Measurements from ENCODE around the gene DACT2. TPM values are rescaled to one million over a fixed set of nuclear protein-coding genes. Genes with fewer than 3 reads are reported as not detected.
A peak's percentile ranks its signal among the peaks of the same experiment; 100 is the strongest.

DACT2 gene
- total RNA-seq, 2 donors from 2014 or later = 16.6 to 39.9 TPM

- H3K36me3 ChIP-seq (ENCODE audit: control insufficient read depth, insufficient read depth, low read length) = no peaks in the 10 kb centered on the region
- DNase-seq = no peak
- H3K9ac ChIP-seq (ENCODE audit: extremely low read depth, low read length, poor library complexity, severe bottlenecking) = no peak overlapping the region
- no peak overlapping the region for H3K27ac ChIP-seq (ENCODE audit: low read depth, low read length)
- Mint-ChIP-seq H3K4me1 (no peaks in the 10 kb centered on the region), H3K4me3 (no peak overlapping the region), H3K27me3 (ENCODE audit: insufficient read depth) (peaks cover 33% of the 10 kb centered on the region), H3K27ac (no peak overlapping the region), H3K9me3 (no peaks in the 10 kb centered on the region), H3K36me3 (ENCODE audit: low read depth) (no peaks in the 10 kb centered on the region)
- H3K4me3 ChIP-seq (ENCODE audit: low read length) = no peak overlapping the region
- no peaks in the 10 kb centered on the region for H3K27me3 ChIP-seq (ENCODE audit: control insufficient read depth, insufficient read depth, low read length, poor library complexity, severe bottlenecking)
- H3K4me1 ChIP-seq (ENCODE audit: control insufficient read depth, insufficient read depth, low read length) = no peaks in the 10 kb centered on the region
- no peaks in the 10 kb centered on the region for H3K9me3 ChIP-seq (ENCODE audit: control insufficient read depth, low read length)
- TF ChIP-seq, protein P1, sequence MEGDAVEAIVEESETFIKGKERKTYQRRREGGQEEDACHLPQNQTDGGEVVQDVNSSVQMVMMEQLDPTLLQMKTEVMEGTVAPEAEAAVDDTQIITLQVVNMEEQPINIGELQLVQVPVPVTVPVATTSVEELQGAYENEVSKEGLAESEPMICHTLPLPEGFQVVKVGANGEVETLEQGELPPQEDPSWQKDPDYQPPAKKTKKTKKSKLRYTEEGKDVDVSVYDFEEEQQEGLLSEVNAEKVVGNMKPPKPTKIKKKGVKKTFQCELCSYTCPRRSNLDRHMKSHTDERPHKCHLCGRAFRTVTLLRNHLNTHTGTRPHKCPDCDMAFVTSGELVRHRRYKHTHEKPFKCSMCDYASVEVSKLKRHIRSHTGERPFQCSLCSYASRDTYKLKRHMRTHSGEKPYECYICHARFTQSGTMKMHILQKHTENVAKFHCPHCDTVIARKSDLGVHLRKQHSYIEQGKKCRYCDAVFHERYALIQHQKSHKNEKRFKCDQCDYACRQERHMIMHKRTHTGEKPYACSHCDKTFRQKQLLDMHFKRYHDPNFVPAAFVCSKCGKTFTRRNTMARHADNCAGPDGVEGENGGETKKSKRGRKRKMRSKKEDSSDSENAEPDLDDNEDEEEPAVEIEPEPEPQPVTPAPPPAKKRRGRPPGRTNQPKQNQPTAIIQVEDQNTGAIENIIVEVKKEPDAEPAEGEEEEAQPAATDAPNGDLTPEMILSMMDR (conservative IDR thresholded peaks at IDR 0.05) = no peak
- 88 to 89% methylated on average over 1 to 6 of the region's 6 CpGs for WGBS, 2 experiments (ENCODE audit: insufficient coverage in 1 of 2, insufficient read length in 1 of 2)
These were observed 35.4 kb downstream of the DACT2 start for GRCh38 chr6:168284187-168284586.

DNA sequence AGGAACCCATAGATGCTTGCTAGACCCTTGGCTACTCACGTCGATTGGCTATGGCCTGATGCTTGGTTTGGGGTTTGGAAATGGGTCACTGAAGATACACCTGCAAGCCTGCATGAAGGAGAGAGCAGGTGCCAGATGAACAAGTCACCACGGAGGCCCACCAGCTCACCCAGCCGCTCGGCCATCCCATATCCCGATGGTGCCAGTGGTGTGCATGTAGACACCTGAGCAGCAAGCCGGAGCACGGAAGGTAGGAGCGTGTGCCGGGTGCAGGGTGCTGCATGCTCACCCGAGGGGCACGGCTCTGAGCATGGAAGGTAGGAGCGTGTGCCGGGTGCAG lies 35.9 kb downstream of the DACT2 start:
- Histone ChIP-seq H3K36me3 (ENCODE audit: control insufficient read depth, insufficient read depth, low read length) (no peaks in the 10 kb centered on the region), H3K4me3 (ENCODE audit: low read length) (no peak overlapping the region), H3K27me3 (ENCODE audit: control insufficient read depth, insufficient read depth, low read length, poor library complexity, severe bottlenecking) (no peaks in the 10 kb centered on the region), H3K9me3 (ENCODE audit: control insufficient read depth, low read length) (no peaks in the 10 kb centered on the region), H3K4me1 (ENCODE audit: control insufficient read depth, insufficient read depth, low read length) (no peaks in the 10 kb centered on the region), H3K27ac (ENCODE audit: low read depth, low read length) (no peak overlapping the region), H3K9ac (ENCODE audit: extremely low read depth, low read length, poor library complexity, severe bottlenecking) (no peak overlapping the region)
- Mint-ChIP-seq H3K4me1 (no peaks in the 10 kb centered on the region), H3K9me3 (no peaks in the 10 kb centered on the region), H3K27ac (no peak overlapping the region), H3K27me3 (ENCODE audit: insufficient read depth) (peaks cover 28% of the 10 kb centered on the region), H3K4me3 (no peak overlapping the region), H3K36me3 (ENCODE audit: low read depth) (no peaks in the 10 kb centered on the region)
- DNase-seq = no peak
- WGBS, 2 experiments (ENCODE audit: insufficient coverage in 1 of 2, insufficient read length in 1 of 2) = 83 to 94% methylated on average over 14 of the region's 14 CpGs
- TF ChIP-seq, protein P1 (conservative IDR thresholded peaks at IDR 0.05) = no peak

DNA sequence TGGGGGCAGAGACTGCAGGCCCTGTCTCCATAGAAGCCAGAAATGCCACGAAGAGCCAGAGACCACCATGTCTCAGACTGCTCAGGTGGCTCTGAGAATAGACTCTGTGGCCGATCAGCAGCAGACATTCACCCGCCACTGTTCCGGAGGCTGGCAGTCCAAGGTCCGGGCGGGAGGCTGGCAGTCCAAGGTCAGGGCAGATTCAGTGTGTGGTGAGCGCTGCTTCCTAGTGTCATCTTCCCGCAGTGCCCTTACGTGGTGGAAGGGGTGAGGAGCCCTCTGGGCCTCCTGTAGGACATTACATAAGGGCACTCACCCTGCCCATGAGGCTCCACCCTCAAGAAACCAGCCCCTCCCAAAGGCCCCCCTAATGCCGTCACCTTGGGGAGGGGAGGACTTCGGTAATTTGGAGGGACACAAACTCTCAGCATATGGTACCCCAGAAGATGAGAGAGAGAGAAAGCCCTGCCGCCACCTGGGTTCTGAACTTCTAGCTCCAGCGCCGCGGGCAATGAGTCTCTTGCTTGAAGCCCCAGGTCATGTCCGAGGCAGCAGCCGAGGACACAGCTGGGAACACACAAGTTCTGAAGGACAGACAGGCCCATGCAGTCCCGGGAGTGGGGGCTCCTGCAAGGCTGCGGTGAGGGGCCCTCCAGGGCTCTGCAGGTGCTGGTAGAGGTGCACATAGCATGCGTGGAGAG lies 36.4 kb downstream of the DACT2 start:
- H3K27ac Mint-ChIP-seq = no peak overlapping the region
- Histone ChIP-seq H3K9ac (ENCODE audit: extremely low read depth, low read length, poor library complexity, severe bottlenecking) (no peak overlapping the region), H3K27ac (ENCODE audit: low read depth, low read length) (no peak overlapping the region), H3K9me3 (ENCODE audit: control insufficient read depth, low read length) (no peaks in the 10 kb centered on the region), H3K36me3 (ENCODE audit: control insufficient read depth, insufficient read depth, low read length) (no peaks in the 10 kb centered on the region), H3K4me1 (ENCODE audit: control insufficient read depth, insufficient read depth, low read length) (no peaks in the 10 kb centered on the region), H3K4me3 (ENCODE audit: low read length) (no peak overlapping the region), H3K27me3 (ENCODE audit: control insufficient read depth, insufficient read depth, low read length, poor library complexity, severe bottlenecking) (no peaks in the 10 kb centered on the region)
- no peaks in the 10 kb centered on the region for H3K36me3 Mint-ChIP-seq (ENCODE audit: low read depth)
- TF ChIP-seq, protein P1 (conservative IDR thresholded peaks at IDR 0.05) = no peak
- peak; percentile 28 for DNase-seq
- no peak overlapping the region for H3K4me3 Mint-ChIP-seq
- no peaks in the 10 kb centered on the region for H3K4me1 Mint-ChIP-seq
- peaks cover 23% of the 10 kb centered on the region for H3K27me3 Mint-ChIP-seq (ENCODE audit: insufficient read depth)
- 94 to 95% methylated on average over 10 to 20 of the region's 20 CpGs for WGBS, 2 experiments (ENCODE audit: insufficient coverage in 1 of 2, insufficient read length in 1 of 2)
- no peaks in the 10 kb centered on the region for H3K9me3 Mint-ChIP-seq

Data from endodermal cell (in vitro differentiated cells).